IPS-NIHi7 (cell line): Measurements from ENCODE around the gene TM7SF2.

Experiments
- DNase-seq: peaks from one replicate; pipeline ENCODE4 v3.0.0; 2012; ENCODE audit warnings: mixed read lengths; ENCODE audit errors: extremely low spot score

The TM7SF2 gene

DNA sequence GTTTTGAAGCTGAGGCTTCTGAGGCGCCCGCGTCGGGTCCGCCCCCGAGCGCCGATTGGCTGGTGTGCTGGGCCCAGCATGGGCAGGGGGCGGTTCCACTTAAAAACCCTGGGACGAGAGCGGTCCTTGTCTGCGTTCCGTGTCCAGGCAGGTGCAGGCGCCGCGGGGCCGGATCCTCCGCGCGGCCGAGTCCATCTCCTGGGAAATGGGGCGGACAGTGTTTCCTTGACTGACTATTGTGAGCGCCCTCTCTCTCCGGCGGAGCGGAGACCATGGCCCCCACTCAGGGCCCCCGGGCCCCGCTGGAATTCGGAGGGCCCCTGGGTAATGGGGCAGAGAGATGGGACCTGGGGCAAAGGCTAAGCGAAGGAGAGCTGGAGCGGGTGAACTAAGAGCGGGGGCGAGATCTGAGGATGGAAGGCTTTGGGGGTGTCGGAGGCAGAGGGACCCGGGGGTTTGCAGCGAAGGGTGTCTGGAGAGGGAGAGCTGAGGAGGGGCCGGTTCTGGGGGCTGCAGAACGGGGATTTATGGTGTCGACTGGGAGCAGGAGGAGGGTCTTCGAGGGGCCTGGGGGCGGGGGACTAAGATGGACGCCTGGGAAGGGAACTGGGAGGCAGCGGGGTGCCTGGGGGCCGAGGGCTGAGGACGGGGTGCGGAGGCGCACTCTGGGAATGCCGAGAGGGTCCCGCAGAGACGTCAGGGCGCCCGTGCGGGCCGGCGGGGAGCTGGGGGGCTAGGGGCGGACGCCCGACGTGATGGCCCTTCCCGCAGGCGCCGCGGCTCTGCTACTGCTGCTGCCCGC lies at the start of gene TM7SF2:
TSS of gene TM7SF2 (plus strand) at position 129 of the 802 bp plus-strand sequence. CDS start at position 273, 144 bp downstream.
- peak; percentile 97 for DNase-seq

DNA sequence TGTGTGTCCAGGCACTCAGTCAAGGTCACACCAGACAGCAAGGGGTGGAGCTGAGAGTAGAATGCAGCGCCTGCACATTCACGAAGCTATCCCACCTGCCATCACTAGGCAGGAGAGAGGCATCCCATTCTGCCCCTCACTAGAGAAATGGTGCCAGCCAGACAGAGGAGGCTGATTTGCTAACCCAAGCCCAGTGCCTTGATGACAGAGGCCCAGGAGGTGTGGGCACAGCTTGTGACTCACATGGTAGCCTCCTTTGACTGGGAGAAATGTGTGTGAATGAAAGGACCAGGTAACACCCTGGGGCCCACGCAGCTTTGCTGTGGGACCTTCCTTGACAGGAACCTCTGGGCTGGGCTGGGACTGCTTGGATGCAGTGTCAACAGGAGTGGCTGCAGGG lies 48.1 kb upstream of the TM7SF2 start:
- DNase-seq: no peak

DNA sequence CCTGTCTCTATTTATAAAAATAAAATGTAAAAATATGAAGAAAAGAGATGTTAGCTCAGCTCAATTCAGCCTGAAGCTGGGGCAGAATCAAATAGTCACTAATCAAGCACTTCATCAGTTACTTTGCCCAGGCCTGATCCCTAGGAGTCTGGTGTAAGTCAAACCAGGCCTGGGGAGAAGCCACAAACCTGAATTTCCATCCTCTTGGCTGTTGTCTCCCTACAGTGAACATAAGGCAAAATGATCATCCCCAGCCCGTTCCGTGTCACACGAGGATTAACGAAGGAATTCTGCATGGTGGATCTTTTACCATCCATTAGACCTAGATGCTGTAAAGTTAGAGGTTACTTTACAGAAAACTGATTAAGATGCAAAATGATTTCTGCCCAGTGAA lies 46.8 kb upstream of the TM7SF2 start:
- DNase-seq: no peak

DNA sequence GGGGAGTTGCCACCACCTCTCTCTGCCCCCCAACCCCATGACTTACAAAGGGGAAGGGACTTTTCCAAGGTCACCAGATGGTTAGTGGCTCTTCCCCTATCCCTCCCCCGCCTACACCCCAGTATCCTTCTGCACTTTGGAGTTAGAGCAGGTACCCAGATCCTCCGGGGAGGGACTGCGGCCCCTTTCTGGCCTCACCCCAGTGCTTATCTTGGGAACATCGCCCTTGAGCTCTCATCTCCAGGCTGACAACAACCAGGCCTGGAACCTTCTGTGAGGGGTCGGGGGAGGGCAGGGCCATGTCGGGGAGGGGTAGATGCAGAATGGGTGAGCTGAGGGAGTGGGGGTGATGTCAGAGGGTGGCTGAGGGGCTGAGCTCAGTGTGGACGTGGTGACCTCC lies 45.8 kb upstream of the TM7SF2 start:
- DNase-seq: no peak

DNA sequence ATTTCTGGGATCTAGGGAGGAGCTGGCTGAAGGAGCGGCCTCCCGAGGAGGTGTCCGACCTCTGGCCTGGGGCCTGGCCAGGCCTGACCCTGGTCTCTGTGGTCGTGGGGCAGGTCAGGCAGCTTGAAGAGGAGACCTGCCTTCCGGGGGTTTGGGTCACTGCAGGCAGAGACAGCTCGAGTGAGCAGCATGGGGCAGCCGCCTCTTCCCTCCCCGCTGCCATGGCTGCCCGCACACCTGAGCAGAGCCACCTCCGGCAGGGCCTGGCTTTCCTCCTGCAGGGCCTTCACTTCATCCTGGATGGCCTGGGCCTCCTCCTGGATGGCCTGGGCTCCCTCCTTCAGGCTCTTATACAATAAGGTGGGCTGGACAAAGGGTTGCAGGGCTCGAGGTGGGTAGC lies 45.4 kb upstream of the TM7SF2 start:
- DNase-seq: no peak

DNA sequence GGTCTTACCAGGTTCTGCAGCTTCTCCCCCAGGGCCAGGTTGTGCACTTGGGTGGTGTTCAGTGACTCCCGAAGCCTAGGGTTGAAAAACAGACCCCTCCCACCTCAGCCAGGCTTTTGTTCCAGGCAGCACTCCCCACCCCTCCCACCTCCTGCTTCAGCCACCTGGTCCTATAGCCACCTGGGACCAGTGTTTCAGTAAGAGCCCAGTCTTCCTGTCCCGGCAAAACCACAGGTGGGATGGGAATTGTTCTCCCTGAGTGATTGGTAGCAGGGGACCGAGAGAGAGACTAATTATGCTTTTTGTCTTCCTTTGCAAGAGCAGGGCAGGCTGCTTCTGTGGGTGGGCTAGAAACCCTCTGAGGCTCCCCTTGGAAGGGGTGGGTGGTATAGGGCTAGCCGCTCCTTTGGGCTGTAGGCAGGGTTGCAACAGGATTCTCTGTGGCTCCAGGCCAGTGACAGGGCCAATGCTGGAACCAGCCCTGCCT lies 44.8 kb upstream of the TM7SF2 start:
- DNase-seq: peak; percentile 64

DNA sequence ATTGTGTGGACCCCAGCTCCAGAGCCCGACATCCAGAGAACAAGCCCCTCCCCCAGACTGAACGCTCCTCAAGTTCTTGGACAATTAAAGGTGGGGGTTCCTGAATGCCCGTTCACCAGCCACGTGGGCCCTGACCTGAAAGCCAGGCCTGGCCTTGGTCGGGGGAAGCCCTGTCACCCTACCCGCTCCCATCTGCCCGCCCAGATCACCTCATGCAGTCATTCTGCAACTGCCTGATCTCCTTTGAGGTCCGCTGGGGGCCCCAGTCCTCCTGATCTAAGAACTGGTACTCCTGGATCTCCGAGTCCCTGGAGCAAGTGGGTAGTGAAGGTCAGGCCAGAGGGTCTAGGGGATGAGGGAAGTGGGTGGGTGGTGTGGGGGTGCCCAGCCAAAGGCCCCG lies 44.2 kb upstream of the TM7SF2 start:
- no peak for DNase-seq

DNA sequence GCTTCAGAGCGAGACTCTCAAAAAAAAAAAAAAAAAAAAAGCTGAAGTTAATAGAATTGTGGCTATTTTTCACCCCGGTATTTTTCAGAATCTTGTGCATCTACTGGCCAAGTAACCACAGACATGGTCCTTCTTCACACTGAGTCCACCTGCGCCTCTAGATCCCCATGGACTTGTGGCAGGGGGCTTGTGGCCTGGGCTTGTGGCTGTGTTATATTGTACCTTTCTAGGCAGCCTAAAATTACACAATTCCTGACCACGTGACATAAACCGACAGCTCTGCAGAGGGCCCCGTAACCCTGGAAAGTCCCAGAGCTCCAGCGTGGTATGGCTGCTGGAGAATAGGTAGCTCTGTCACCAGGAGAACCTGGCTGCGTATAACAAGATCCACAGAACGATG lies 42.5 kb upstream of the TM7SF2 start:
- no peak for DNase-seq

DNA sequence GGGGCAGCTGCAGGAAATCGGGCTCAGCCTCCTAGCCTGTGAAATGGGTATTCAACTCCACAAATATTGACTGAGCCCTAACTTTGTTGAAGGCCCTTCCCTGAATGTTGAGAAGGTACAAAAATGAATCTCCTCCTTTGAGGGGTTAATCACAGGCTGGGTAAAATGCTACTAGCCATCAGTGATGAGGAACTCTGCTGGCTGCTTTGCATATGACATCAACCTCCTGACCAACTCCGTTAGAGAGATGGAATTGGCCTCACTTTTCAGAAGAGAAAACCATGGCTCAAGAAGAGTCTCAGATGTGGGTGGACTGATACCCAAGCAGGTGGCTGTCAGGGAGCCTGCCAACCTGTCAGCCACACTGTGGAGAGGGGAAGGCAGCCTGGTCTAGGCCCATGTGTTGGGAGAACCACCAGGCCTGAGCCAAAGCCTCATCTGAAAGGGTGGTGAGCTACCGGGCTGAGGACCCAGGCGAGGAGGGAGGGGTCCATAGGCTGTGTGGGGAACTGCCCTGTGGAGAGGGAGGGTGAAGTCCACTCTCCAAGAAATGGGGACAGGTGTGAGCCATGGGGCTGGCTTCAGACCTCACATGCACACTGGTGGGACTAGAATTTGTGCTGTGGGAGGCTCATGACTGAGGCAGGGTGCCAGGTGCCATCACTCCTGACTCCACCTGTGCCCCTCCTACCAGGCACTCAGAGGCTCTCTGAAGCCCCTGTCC lies 39.6 kb upstream of the TM7SF2 start:
- no peak for DNase-seq

DNA sequence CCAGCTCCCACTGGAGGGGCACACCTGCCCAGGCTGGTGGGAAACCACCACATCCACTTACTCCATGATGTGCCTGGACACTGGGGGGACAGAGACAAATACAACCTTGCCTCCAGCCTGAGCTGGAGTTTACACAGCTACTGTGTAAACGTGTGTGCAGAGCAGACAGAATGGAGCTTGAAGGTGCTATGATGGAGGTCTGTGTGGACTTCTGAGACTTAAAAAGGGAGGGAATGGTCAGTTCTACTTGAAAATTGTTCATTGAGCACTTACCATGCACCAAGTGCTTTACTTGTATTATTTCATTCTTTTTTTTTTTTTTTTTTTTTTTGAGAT lies 39.1 kb upstream of the TM7SF2 start:
- no peak for DNase-seq

DNA sequence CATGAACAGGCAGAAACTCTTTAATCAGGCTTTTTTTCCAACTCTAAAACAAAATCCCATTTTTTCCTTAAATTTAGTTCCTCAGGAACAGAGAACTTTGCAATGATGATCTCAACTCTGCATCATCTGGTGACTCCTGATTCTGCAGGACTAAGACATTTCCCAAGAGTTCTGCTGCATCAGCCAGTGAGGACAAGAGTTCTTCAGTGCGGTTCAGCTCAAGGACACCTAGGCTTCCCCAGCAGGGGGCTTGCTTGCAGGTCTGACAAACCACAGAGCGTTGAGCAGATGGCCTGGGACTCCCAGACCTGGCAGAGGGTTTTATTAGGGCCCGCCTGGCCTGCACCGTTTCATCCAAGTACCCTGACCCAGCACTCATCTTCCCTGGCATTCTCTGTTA lies 34.2 kb upstream of the TM7SF2 start:
- DNase-seq: peak; percentile 8

DNA sequence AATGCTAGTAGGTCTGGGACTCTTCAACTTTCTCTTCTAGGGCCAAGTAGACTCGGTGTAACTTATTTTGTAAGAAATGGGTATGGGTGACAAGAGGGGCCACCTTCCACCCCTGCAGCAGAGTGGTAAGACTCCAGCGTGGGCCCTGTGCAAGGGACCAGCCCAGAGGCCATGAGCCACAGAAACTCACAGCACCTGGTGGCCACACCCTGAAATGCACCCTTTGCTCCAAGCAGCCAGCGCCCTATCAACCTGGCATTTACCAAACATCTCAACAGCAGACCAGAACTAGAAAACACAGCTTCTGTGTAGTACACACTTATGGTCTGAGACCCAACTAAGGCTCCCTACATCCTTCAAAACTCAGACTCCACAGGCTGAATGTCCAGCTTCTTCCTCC lies 33.5 kb upstream of the TM7SF2 start:
- peak; percentile 76 for DNase-seq

DNA sequence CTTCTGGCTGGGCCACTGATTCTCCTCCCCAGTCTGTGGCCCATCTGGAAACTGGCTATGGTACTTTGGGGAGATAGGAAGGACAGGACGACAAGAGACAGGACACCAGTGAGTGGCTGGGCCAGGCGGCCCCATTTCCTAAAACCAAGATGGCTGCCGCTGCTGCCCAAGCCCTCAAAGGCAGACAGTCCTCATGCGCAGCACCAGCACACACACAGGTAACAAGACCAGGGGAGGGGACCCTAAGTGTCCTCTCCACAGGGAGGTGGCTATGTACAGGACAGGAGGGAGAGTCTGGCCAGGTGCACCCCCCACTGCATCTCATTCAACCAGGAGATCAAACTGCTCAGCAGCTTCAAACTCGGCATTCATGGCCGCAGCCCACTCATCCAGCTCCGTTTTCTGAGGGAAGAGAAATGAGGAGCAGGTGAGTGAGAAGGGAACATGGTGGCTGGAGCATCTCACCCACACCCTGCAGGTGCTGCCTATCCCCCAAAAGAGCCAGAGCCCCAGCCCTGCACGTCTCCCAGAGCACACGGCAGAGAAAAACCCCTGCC lies 32.8 kb upstream of the TM7SF2 start:
- no peak for DNase-seq

DNA sequence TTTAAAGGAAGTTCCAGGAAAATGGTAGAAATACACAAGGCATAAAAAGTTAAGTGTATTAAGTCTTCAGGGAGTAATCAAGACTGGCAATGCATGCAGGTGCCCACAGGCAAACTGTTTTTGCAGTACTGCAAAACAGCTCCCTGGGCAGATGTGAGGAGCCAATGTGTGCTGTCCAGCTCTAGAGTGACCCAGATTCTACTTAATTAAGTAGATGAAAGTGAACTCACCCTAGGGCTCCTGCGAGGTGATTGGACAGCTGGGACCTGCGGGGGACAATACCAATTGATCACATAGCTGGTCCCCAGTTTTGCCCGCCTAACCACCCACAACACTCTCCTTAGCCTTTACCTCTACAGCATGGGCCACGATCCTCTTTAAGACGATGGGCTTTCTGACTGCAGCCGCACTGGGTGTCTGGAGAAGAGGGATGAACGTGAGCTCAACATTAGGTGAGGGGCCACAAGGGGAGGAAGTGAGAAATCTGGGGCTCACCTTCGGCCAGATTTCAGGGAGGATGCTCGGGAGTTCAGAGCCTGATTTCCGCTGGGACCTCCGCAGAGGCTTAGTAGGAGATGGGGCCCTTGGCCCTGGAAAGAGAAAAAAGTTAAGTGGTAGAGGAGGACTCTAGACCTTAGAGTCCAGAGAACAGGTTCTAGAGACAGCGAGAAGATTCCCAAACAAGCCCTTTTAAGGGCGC lies 28.4 kb upstream of the TM7SF2 start:
- no peak for DNase-seq

DNA sequence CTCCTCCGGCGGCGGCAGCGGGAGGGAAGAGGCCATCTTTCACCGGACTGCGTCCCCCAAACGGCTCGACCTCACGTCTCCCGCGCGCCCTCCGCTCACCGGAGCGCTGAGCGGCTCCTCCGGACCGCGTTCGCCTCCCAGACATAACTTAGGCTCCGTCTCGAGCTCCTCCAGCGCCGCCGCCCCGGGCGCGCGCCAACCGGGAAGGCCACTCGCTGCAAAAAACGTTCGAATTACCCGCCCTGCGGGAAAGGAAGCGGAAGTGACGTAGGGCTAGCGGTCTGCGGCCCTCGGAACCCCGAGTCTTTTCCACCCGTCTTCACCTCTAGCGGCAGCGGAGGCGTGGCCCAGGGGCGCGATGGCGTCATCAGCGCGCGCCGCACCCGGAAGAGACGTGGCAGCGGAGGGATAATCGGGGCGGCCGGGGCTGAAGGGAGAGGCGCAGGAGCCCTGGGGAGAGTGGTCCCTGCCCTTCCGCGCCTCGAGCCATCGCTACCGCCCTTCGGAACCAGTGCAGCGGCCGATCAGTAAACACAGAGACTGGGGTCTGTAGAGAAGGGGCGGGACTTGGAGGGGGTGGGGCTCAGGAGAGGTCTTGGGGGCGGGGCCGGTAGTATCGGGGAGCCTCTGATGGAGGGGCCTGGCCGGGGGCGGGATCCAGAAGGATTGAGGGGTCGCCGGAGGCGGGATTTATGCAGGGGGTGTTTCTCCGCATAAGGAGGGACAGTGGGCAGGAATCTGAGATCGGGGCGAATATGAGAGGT lies 27.7 kb upstream of the TM7SF2 start, which contains the start of the genes CDCA5 and ZFPL1:
TSS of gene CDCA5 (minus strand) at position 207 of the 764 bp plus-strand sequence. CDS start at position 145, 62 bp downstream.
TSS of gene ZFPL1 (plus strand) at position 389 of the 764 bp plus-strand sequence. CDS start 477 bp downstream, outside the sequence.
- DNase-seq: peak; percentile 99

DNA sequence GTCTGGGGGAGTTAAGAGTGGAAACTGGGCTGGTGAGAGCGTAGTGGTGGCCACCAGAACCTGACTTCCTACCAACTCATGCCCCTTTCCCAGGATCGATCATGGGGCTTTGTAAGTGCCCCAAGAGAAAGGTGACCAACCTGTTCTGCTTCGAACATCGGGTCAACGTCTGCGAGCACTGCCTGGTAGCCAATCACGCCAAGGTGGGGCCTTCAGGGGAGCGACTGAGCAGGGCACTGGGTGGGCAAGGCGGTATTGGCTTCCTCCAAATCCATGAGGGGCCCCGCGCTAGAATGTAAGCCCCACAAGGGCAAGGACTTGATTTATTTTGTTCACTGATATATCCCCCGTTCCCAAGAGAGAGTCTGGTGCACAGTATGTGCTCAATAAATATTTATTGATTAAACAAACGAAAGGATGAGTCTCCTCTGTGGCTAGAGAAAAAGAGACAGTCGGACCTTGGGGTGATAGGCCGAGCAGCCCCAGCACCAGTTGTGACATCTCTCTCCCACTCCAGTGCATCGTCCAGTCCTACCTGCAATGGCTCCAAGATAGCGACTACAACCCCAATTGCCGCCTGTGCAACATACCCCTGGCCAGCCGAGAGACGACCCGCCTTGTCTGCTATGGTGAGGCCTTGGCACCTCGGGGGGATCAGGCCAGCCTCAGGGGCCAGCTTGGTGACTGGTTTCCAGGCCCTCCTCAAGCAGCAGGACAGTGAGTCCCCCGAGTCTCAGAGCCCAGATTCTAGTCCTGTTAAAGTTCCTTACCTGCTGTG lies 26.9 kb upstream of the TM7SF2 start:
- no peak for DNase-seq

DNA sequence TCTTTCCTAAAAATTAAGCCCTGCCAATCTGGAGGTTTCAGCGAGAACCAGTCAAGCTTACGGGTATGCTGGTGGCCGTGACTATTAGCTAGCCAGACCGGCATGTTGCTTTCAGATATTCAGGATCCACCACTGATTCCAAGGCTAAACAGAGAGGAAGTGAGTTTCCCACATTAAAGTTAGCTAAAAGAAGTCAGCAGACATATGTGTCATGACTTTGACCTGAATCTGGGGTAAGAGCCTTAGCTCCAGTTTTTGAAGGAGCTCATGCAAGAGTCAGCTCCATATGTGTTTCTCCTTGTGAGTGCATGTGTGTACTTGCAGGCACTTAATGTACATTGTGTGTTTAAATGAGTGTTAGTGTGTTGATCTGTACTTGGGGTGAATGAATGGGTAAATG lies 26.2 kb upstream of the TM7SF2 start:
- DNase-seq: no peak

DNA sequence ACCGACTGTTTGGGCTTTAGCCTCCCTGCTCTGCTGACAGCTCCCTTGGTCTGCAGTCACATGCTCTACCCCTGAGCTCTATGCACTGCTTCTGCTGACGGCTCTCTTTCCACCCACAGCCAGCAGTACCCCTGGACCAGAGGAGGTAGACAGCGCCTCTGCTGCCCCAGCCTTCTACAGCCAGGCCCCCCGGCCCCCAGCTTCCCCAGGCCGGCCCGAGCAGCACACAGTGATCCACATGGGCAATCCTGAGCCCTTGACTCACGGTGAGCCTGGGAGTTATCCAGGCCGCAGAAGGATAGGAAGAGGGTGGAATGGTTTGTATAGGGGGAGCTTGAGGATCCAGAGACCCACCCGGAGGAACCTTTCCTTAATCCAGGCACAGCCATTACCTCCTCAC lies 24.9 kb upstream of the TM7SF2 start:
- no peak for DNase-seq

DNA sequence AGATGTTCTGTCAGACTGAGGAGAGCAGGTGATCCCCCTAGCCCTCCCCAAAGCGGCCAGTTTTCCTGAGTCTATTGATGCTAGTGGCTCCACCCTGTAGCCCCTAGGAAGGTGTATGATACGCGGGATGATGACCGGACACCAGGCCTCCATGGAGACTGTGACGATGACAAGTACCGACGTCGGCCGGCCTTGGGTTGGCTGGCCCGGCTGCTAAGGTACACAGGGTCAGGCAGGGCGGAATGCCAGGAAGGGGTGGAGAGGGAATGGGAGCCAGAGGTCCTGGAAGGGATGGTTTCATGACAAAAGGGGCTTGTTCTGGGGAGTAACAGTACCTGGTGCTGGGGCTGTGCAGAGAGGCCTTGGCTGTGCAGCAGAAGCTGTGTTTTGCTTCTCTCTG lies 24.5 kb upstream of the TM7SF2 start:
- DNase-seq: no peak

DNA sequence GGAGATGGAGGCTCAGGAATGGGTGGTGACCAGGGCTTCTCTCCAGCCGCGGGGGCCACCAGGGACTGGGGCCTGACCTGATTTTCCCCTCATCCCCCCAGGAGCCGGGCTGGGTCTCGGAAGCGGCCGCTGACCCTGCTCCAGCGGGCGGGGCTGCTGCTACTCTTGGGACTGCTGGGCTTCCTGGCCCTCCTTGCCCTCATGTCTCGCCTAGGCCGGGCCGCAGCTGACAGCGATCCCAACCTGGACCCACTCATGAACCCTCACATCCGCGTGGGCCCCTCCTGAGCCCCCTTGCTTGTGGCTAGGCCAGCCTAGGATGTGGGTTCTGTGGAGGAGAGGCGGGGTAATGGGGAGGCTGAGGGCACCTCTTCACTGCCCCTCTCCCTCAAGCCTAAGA lies 23.8 kb upstream of the TM7SF2 start:
- no peak for DNase-seq

DNA sequence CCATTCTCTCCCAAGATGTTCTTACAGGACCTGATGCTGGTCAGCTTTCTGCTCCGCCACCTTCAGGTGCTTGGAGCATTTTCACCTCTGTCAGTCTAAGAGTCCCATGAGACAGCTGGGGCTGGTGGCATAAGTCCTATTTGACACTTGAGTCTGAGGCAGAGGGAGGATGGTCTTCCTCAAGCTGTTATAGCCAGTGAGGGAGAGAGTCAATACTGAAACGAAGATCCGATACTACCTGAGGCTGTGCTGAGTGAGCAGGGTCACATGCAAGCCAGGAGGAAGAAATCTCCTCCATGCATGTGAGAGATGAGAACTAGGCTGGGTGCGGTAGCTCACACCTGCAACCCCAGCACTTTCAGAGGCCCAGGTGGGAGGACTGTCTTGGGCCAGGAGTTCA lies 22.1 kb upstream of the TM7SF2 start:
- DNase-seq: no peak
